Inflammatory macrophage (primary cell): ENCODE measurements around the gene ACSBG1.

Experiments
- DNase-seq, 2 donors: peaks; one replicate each; pipeline ENCODE4 v3.0.0-alpha.2; 2020 to 2022
- total RNA-seq, 18 experiments: gene quantifications; one replicate each; lab custom pipeline; 2026; ENCODE audit warnings: mixed read lengths in 6 of 18, inconsistent platforms in 2 of 18; lab: John Stamatoyannopoulos, UW

ACSBG1 gene
- 0 to 0.34 (median 0.04) reads per million in 18 experiments for total RNA-seq

- no peak for DNase-seq
Measured at GRCh38 chr15:78234515-78235040, at the start of gene ACSBG1. TSS of gene ACSBG1 (minus strand) at chr15:78234565. CDS start at chr15:78234501, 64 bp downstream.

- DNase-seq: no peak
Measured at GRCh38 chr15:78282324-78282723, 48.0 kb upstream of the ACSBG1 start.

- DNase-seq: no peak
Measured at GRCh38 chr15:78280319-78281072, 46.1 kb upstream of the ACSBG1 start.

GRCh38 chr15:78276064-78276943 is 41.9 kb upstream of the ACSBG1 start:
- no peak for DNase-seq

GRCh38 chr15:78274994-78275393 is 40.6 kb upstream of the ACSBG1 start:
- DNase-seq: no peak

- no peak for DNase-seq
Measured at GRCh38 chr15:78272776-78273175, 38.4 kb upstream of the ACSBG1 start.

GRCh38 chr15:78272316-78272715 is 38.0 kb upstream of the ACSBG1 start:
- no peak for DNase-seq

GRCh38 chr15:78266806-78267205 is 32.4 kb upstream of the ACSBG1 start:
- DNase-seq: no peak

GRCh38 chr15:78266229-78266628 is 31.9 kb upstream of the ACSBG1 start:
- DNase-seq: no peak

GRCh38 chr15:78265752-78266224 is 31.4 kb upstream of the ACSBG1 start:
- peak; percentile 2 to 7 for DNase-seq

- DNase-seq: no peak
Measured at GRCh38 chr15:78265137-78265460, 30.7 kb upstream of the ACSBG1 start.

- DNase-seq: peak; percentile 50 to 68
Measured at GRCh38 chr15:78264304-78265136, 30.2 kb upstream of the ACSBG1 start, which contains the start of gene DNAJA4. TSS of gene DNAJA4 (plus strand) at chr15:78264562. CDS start at chr15:78264764, 202 bp downstream.

- no peak for DNase-seq
Measured at GRCh38 chr15:78263907-78264303, 29.5 kb upstream of the ACSBG1 start.

GRCh38 chr15:78263351-78263781 is 29.0 kb upstream of the ACSBG1 start:
- DNase-seq: no peak

- no peak for DNase-seq
Measured at GRCh38 chr15:78261062-78261461, 26.7 kb upstream of the ACSBG1 start.

- no peak for DNase-seq
Measured at GRCh38 chr15:78260489-78260888, 26.1 kb upstream of the ACSBG1 start.

- DNase-seq: no peak
Measured at GRCh38 chr15:78259232-78259631, 24.9 kb upstream of the ACSBG1 start.

GRCh38 chr15:78257681-78258080 is 23.3 kb upstream of the ACSBG1 start:
- DNase-seq: no peak

GRCh38 chr15:78256044-78256437 is 21.7 kb upstream of the ACSBG1 start:
- DNase-seq: no peak

- no peak for DNase-seq
Measured at GRCh38 chr15:78255421-78256043, 21.2 kb upstream of the ACSBG1 start.

GRCh38 chr15:78251136-78251535 is 16.8 kb upstream of the ACSBG1 start:
- DNase-seq: no peak

- no peak for DNase-seq
Measured at GRCh38 chr15:78249131-78249530, 14.8 kb upstream of the ACSBG1 start.
